HG03196 (cell line): ENCODE results near the gene RAD51C.
A peak's percentile ranks its signal among the peaks of the same experiment; 100 is the strongest.
"Not testable (repeated sequence)": the region's sequence is repeated elsewhere in the genome, so short reads cannot be mapped to it uniquely, and the experiment has no call there.

ENCODE experiments used
- ATAC-seq: cut with Tn5 transposase; IDR thresholded peaks from one replicate; pipeline ENCODE4 v1.9.1; 2021; ENCODE audit not compliant: unreplicated experiment

The RAD51C gene

DNA sequence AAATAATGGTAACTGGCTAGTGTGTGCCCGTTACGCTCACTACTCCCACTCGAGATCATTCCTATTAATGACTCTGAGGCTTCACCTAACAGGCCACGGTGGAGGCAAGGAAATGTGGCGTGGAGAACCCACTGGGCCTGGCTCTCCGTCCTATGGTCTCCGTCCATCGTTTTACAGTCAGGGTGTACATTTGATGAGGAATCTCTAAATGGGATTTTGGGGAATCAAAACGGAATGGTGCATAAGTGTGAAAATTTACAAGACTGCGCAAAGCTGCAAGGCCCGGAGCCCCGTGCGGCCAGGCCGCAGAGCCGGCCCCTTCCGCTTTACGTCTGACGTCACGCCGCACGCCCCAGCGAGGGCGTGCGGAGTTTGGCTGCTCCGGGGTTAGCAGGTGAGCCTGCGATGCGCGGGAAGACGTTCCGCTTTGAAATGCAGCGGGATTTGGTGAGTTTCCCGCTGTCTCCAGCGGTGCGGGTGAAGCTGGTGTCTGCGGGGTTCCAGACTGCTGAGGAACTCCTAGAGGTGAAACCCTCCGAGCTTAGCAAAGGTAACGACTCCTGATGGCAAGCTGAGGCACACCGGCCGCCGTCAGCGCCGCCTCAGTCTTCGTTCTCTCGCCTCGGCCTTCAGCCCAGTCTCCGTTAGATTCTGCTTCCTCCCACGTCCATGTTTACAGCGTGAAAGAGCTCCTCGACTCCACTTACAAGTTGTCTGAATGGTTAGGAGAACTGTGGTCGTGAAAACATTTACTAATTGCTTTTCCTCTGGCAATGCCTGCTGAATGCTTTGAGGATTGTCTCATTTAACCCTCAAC lies at the start of gene RAD51C:
RAD51C (plus strand) TSS at position 364 of the 817 bp plus-strand sequence; CDS start at position 406, 42 bp downstream.
- peak; percentile 95 for ATAC-seq

DNA sequence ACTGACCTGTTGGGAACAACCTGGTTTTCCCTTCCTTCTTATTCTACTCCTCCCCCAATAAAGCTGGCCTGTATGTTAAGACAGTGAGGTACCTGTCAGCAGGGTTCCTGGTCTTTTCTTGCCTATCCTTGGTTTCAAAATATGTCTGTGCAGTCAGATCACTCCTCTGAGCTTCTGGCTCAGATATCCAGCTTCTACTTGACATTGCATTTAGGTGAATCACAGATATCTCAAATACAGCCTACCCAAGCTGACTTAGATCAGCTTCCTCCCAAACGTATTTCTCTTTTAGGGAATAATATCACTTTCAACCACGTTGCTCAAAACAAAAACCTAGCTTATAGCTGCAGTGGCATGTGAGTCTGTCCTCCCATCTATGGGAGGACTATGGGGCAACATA lies 49.3 kb upstream of the RAD51C start:
- no peak for ATAC-seq

DNA sequence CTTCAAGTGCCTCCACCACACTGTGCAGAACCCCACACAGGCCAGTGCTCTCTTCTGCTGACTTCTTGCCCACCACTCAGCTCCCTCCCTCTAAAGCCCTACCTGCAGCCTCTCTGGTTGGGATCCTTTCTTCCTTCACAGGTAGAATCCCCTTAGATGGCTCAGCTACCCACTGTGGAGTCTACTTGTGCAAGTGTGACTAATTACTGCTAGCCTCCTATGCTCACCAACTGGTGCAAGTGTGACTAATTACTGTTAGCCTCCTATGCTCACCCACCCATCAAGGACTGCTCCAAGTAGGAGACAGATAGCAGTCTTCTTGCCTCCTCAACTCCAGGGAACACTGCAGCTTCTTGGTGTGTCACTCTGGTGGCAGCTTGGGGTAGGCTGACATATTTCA lies 44.2 kb upstream of the RAD51C start:
- no peak for ATAC-seq

DNA sequence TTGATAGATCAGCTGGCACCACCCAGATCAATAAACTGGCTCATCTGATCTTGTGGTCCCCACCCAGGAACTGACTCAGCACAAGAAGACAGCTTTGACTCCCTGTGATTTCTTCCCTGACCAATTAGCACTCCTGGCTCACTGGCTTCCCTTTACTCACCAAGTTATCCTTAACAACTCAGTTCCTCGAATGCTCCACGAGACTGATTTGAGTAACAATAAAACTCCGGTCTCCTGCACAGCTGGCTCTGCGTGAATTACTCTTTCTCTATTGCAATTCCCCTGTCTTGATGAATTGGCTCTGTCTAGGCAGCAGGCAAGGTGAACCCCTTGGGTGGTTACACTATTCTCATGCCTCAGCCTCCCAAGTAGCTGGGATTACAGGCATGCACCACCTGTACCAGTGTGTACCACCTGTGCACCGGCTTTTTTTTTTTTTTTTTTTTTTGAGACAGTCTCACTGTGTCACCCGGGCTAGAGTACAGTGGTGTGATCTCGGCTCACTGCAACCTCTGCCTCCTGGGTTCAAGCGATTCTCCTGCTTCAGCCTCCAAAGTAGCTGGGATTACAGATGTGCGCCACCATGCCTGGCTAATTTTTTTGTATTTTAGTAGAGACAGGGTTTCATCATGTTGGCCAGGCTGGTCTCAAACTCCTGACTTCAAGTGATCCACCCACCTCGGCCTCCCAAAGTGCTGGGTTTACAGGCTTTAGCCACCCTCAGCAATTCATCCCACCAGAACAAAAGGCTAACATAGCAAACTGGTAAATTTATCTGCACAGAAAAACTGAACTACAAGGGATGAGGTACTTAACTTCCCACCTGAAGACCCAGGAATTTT lies 34.2 kb upstream of the RAD51C start:
- ATAC-seq, result not testable (repeated sequence)

DNA sequence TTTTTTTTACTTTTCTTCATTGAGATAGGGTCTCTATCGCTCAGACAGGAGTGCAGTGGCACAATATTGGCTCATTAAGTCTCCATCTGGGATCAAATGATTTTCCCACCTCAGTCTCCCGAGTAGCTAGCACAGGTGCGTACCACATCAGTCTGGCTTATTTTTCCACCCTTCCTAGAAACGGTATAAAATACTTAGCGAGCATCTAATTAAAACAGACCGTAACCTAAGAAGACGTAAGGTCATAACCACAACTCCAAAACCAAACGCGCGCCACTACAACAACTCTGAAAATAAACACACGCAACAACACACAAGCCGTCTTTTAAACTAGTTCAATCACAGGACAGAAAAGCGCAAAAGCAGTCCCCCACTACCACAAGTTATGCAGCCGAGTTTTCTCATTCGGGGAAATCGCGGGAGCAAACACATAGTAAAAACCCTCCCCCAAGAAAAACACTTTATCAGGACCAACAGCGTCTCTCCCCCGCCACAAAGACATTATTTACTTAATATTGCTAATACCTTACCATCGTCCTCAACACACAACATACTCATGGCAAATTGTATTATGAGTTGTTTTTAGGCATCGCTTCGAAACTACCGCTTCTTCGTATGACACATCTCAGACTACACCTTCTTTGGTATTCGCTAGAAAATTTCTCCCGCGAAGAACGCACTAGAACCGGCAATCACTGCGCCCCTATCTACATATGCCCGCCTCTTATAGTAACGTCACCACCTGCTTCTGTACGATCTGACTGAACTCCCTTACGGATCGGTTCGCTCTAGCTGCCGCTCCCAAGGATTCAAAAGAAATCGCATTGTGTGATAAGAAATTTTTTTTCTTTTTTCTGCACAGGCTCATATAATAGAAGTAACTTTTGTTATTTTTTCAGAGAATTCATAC lies 33.3 kb upstream of the RAD51C start:
- peak; percentile 76 for ATAC-seq

DNA sequence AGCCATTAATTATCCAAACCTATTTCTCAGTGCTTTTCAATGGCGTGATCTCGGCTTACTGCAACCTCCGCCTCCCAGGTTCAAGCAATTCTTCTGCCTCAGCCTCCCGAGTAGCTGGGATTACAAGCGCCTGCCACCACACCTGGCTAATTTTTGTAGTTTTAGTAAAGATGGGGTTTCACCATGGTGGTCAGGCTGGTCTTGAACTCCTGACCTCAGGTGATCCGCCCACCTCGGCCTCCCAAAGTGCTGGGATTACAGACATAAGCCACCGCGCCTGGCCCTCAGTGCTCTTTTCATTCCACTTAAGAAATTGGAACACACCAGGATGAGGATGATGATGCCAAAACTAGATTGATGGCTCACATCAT lies 32.7 kb upstream of the RAD51C start:
- not testable (repeated sequence) for ATAC-seq

DNA sequence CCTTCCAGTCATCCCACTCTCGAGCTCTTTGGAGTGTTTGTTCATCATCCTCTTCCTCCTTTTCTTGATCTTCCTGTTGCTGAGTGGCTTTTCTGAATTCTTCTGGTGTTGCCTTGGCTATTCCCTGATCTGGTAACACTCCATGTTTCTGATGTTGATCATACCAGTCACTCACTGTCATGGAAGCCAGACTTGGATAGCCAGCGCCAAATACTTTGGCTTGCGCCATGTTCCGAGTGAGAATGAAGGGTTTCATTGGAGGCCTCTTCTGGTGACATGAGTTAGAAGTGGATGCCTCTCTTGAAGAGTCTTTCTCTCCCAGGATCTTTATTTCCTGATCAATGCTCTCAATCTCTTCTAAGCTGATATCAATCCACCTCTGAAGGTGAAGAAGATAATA lies 31.8 kb upstream of the RAD51C start:
- no peak for ATAC-seq

DNA sequence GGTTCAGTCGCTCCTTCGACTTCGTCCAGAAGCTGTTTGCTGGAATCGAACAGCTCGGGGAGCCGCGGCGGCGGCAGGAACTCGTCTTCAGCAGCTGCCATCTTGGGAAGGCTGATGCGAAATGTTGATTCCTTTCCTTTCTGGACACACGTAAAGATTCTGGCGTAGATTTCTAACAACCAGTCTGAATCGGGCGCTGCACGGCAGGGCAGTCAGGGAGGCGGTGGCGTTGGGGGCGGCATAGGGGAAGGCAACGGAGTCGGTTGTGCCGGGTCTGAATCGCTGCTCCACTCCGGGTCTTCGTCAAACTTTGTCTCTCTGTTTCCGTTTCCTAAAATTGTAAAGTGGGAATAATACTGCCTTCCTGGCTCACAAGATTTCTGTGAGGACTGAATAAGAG lies 30.9 kb upstream of the RAD51C start:
- no peak for ATAC-seq

DNA sequence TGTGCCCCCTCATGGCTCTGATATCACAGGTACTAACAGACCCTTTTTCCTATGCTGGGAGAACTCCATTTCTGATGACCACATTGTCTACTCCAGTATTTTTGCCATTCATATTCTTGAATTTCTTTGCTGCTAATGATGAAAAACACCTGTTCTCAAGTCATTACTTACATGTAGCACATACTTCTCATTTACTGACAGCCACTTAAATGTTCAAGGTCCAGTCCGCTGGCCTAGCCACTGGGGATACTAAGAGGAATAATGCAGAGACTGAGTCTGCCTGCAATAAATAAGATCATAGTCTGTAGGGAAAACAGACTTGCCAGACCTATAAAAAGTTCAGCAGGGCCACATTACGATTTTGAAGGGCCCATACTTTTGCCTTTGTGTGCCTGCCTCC lies 28.1 kb upstream of the RAD51C start:
- no peak for ATAC-seq

DNA sequence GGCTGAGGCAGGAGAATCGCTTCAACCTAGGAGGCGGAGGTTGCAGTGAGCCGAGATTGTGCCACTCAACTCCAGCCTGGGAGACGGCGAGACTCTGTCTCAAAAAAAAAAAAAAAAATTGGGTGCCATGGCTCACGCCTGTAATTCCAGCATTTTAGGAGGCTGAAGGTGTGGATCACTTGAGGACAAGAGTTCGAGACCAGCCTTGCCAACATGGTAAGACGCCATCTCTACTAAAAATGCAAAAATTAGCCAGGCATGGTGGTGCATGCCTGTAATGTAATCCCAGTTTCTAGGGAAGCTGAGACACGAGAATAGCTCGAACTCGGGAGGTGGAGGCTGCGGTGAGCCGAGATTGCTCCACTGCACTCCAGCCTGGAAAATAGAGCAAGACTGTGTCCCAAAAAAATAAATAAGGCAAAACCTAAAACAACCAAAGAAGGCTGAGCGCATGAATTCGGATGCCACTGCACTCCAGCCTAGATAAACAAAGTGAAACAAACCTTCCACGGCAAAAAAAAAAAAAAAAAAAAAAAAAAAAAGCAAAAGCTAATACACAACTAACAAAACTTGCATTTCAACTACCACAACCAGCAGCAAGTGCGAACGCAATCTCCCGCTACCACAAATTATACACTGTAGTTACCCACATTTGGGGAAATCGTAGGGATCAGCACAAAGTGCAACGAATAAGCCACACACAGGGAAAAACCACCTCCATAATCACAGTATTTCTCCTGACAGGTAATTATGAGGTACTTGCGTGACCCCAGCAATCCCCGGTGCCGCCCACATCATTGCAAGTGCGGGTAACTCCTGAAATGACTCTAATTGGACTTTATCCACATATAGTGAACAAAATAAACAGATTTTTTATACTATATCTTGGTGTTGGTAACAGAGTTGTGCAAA lies 26.2 kb upstream of the RAD51C start:
- ATAC-seq, result no peak

DNA sequence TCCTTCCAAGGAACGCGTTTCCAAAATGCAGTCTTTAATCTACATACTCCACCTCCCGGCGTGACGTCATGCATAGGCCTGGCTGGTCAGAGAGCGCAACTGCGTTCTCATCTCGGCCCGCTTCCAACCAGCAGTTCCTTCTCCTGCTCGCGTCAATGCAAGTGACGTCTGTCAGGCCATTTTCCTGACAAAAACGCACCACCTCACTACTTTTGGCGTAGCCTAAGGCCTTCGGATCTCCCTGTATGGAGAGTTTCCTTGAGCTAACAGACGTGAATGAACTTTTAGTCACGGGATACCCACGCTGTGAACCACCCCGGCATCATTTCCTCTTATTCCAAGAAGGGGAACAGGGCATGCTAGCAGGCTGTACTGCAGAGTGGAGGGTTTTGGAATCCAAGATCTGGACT lies 25.5 kb upstream of the RAD51C start:
- no peak for ATAC-seq

DNA sequence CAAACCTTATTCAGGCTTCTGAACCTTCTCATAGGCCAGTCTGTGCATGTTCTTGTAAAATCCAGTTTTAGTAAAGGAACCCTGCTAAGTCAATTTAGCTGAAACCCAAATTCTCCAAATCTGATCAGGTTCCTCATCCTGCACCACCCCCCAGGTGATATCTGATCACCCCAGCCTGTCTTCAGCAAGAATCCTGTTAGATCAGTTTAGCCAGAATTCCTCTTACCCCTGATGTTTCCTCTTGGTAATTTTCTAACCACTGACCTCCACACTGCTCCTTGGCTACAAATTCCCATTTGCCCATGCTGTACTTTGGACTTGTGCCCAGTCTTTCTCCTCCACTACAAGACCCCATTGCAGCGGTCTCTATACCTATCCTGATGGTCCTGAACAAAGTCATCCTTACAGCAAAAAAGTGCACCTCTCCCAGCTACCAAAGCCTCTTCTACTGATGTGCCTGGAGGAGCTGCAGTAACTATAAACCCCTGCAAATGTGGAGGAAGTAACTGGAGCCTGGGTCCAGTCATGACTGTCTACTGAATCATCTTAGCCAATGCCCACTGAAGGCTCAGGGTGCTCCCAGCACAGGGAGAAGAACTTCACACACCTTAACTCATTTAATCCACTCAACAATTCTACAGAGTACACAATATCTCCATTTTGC lies 24.3 kb upstream of the RAD51C start:
- no peak for ATAC-seq

DNA sequence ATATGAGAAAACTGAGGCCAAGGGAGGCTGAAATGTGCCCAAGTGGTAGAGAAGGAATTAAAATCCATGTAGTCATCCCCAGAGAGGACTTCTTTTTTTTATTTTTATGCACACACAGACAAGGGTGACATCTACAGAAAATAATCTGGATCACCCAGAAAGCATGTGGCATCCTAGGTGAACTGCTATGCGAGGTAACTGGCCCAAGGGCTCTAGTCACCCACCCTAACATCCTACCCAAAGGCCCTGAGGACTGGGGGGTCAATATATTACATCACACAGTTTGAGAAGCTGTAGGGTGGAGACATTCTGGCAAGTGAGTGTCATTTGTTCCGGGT lies 23.8 kb upstream of the RAD51C start:
- no peak for ATAC-seq

DNA sequence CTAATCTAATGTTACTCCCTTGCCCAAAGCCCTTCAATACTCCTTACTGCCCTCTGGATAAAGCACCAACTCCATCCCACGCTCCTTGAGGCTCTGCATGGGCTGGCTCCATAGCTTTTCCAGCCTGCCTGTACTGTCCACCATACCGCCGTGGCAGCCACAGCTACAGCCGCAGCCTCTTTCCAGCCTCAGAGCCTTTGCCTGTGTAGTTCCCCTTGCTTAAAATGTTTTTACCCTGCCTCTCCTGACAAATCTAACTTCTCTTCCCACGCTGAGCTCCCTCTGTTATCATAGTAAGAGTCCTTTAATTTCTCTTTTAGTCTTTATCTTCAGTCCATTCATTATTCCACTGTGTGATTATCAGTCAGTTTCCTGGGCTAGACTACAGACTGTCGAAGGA lies 22.5 kb upstream of the RAD51C start:
- ATAC-seq, result no peak

DNA sequence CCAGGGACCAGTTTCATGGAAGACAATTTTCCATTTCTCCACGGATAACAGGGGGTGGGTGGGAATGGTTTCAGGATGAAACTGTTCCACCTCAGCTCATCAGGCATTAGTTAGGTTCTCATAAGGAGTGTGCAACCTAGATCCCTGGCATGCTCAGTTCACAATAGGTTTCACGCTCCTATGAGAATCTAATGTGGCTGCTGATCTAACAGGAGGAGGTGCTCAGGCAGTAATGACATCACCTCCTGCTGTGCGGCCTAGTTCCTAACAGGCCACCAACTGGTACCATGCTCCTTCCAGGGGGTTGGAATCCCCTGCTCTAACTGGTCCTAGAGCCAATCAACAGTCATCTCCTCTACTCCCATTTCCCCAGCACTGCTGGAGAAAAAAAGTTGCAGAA lies 20.4 kb upstream of the RAD51C start:
- no peak for ATAC-seq

DNA sequence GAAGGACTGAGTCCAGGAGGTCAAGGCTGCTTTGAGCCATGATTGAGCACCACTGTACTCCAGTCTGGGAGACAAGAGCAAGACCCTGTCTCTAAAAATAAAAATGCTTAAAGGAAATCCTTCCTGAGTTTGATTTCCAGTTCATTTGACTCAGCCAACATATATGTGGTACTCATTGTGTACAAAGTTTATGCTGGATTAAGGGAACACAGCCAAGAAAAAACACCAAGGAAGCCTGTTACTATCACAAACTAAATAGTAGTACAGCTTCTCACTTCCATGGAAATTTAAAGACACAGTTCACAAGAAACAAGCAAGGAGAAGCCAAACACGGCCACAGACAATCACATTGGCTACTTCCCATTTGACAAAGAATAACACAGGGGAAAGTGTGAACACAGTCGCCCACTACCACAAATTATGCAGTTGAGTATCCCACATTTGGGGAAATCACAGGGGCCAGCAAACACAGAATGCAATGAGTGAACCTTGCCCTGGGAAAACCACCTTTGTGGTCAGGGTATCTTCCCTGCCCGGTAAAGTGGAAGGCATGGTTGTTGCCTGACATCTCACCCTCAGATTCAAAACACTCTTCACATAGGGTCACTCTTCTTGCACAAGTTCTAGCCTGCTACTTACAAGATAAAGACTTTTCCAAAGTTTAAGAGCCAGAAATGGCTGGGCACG lies 15.1 kb upstream of the RAD51C start:
- ATAC-seq, result no peak

DNA sequence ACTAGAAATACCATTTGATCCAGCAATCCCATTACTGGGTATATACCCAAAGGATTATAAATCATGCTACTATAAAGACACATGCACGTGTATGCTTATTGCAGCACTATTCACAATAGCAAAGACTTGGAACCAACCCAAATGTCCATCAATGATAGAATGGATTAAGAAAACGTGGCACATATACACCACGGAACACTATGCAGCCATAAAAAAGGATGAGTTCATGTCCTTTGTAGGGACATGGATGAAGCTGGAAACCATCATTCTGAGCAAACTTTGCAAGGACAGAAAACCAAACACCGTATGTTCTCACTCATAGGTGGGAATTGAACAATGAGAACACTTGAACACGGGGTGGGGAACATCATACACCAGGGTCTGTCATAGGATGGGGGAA lies 14.1 kb upstream of the RAD51C start:
- not testable (repeated sequence) for ATAC-seq

DNA sequence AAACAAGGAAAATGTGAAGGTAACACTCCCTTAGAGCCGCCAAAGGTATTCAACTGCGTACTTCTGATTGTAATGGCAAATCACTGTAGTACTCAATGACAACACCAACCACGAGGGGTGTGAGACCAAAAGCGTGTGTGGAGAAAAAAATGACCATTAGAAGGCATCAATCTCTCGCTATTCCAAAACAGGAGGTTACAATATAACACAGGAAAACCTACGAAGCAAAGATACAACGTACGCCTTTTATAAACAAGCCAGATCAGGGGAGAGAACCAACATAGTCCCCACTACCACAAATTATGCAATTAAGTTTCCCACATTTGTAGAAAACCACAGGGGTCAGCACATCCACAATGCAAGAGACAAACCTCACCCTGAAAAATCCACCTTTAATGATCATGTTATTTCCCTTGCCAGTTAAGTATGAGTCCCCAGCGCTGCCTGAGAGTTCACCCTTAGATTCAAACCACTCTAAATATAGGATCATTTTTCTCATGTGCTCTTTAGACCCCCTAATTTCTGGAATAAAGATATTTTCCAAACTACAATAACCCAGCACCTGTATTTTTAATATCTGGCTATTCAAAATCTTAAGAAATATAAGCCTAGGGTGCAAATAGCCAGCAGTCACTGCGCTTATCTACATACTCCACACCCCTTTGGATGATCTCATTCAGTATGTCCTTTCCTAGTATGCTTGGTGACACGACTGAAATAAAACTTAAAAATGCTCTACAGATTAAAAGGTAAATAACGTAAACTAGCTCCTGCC lies 13.0 kb upstream of the RAD51C start:
- no peak for ATAC-seq

DNA sequence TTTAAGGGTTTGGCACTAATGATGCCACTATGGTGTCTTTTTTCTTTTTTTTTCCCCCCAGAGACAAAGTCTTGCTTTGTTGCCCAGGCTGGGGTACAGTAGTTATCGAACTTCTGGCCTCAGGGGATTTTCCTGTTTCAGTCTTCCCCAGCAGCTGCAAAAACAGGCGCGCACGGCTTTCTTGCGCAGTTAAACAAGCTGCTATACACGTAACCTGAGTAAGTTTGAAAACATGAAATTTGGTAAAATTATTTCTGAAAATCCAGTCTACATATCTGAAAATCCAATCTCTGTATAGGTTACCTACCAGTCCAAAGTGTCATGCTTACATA lies 12.4 kb upstream of the RAD51C start:
- no peak for ATAC-seq
